A549 (cell line): ENCODE data around the gene ARFRP1. TPM values are rescaled to one million over a fixed set of nuclear protein-coding genes. Genes with fewer than 3 reads are reported as not detected.

ENCODE experiments used
- ATAC-seq, 2 experiments: fragments of 200-7000 bp in 1 of 2; fragments of >200 bp in 1 of 2; cut with Nextera tagmentation in 1 of 2; cut with Tn5 transposase in 1 of 2; 3 replicates each; pipeline versions ENCODE4 v1.8.0 to v1.9.1; 2018 to 2020; ENCODE audit warnings: mild to moderate bottlenecking in 1 of 2, moderate library complexity in 1 of 2
- CTCF ChIA-PET: fragments of 300-600 bp; sonication (Branson Sonifier 250); formaldehyde crosslinking; extraction: SDS; loops from one replicate; lab custom pipeline; 2021; ENCODE audit warnings: antibody characterized with exemption, inconsistent platforms; lab: Yijun Ruan, JAX
- POLR2A ChIA-PET: fragments of 350-600 bp; formaldehyde crosslinking; extraction: SDS; loops from one replicate; lab custom pipeline; 2021; ENCODE audit warnings: antibody characterized with exemption, inconsistent platforms; lab: Yijun Ruan, JAX
- DNase-seq, 2 experiments: peaks; one replicate each; pipeline versions ENCODE4 v3.0.0 to v3.0.0-alpha.2; 2011 to 2016; ENCODE audit warnings: low read depth in 1 of 2, low spot score in 1 of 2
- FAIRE-seq: peaks from 2 replicates; lab custom pipeline; 2011; peaks lifted over from hg19 to GRCh38; lab: Jason Lieb, UNC
- H3K27ac ChIP-seq, 2 experiments: fragments of >200 bp; sonication (Bioruptor Twin); formaldehyde crosslinking; 3 replicates each; pipeline ENCODE4 v1.5.1; 2016 to 2017
- H3K4me1 ChIP-seq: fragments of >200 bp; sonication (Bioruptor Twin); formaldehyde crosslinking; 3 replicates; pipeline ENCODE4 v1.6.1; 2016
- H3K4me2 ChIP-seq: fragments of >200 bp; sonication (Bioruptor Twin); formaldehyde crosslinking; 3 replicates; pipeline ENCODE4 v1.6.1; 2016
- H3K4me3 ChIP-seq: fragments of >200 bp; sonication (Bioruptor Twin); formaldehyde crosslinking; 3 replicates; pipeline ENCODE4 v1.5.1; 2016
- H3K9me3 ChIP-seq: fragments of >200 bp; sonication (Bioruptor Twin); formaldehyde crosslinking; 3 replicates; pipeline ENCODE4 v1.6.1; 2016
- EHF ChIP-seq: fragments of 250-450 bp; sonication (Bioruptor Pico); IDR thresholded peaks from 2 replicates; pipeline ENCODE4 v1.5.0; 2020; ENCODE audit warnings: mild to moderate bottlenecking
- EHMT2 ChIP-seq: fragments of 200-600 bp; sonication (generic); IDR thresholded peaks from 2 replicates; pipeline ENCODE4 v1.6.1; 2016; ENCODE audit warnings: antibody characterized with exemption, low read depth, mild to moderate bottlenecking, moderate library complexity
- ESRRA ChIP-seq: fragments of 150-350 bp; IDR thresholded peaks from 2 replicates; pipeline ENCODE4 v1.6.1; 2014; ENCODE audit warnings: mild to moderate bottlenecking, low read length, borderline replicate concordance
- HOXB5 ChIP-seq: fragments of 250-450 bp; sonication (Bioruptor Pico); IDR thresholded peaks from 2 replicates; pipeline ENCODE4 v1.5.0; 2020; ENCODE audit warnings: mild to moderate bottlenecking, moderate library complexity
- JUN ChIP-seq, 2 experiments: fragments of >200 bp; sonication (Bioruptor Twin); formaldehyde crosslinking; IDR thresholded peaks; 2 replicates in 1 of 2; 3 replicates in 1 of 2; pipeline ENCODE4 v1.6.1; 2016 to 2017
- MYC ChIP-seq: IDR thresholded peaks from 2 replicates; pipeline ENCODE4 v1.6.1; 2012; ENCODE audit warnings: mild to moderate bottlenecking, inconsistent platforms, low read length, improper control_type of control experiment, borderline replicate concordance
- NFE2L2 ChIP-seq: fragments of 150-350 bp; conservative IDR thresholded peaks from 2 replicates; pipeline ENCODE4 v1.6.1; 2014; ENCODE audit warnings: low read length
- PHF8 ChIP-seq: fragments of 200-600 bp; sonication (generic); IDR thresholded peaks from 2 replicates; pipeline ENCODE4 v1.6.1; 2016; ENCODE audit warnings: low read depth, mild to moderate bottlenecking, antibody characterized with exemption, moderate library complexity, borderline replicate concordance
- POLR2AphosphoS2 ChIP-seq: conservative IDR thresholded peaks from 2 replicates; pipeline ENCODE4 v1.6.1; 2012; ENCODE audit warnings: low read length, improper control_type of control experiment, inconsistent platforms
- RARB ChIP-seq: fragments of 250-450 bp; sonication (Bioruptor Pico); IDR thresholded peaks from 2 replicates; pipeline ENCODE4 v1.8.0; 2021; ENCODE audit warnings: mild to moderate bottlenecking, moderate library complexity
- RCOR1 ChIP-seq: fragments of 150-350 bp; IDR thresholded peaks from 2 replicates; pipeline ENCODE4 v1.6.1; 2014; ENCODE audit warnings: antibody characterized with exemption, low read length, low read depth
- RFX5 ChIP-seq: fragments of 450-650 bp; IDR thresholded peaks from 2 replicates; pipeline ENCODE4 v1.7.1; 2014; ENCODE audit warnings: antibody characterized with exemption, mild to moderate bottlenecking, moderate library complexity
- ZC3H11A ChIP-seq: fragments of 450-650 bp; IDR thresholded peaks from 2 replicates; pipeline ENCODE4 v1.6.1; 2014; ENCODE audit warnings: antibody characterized with exemption, mild to moderate bottlenecking
- ZFP36 ChIP-seq: fragments of 450-650 bp; IDR thresholded peaks from 2 replicates; pipeline ENCODE4 v1.6.1; 2014; ENCODE audit warnings: borderline replicate concordance; ENCODE audit not compliant: partially characterized antibody
- WGBS: methylation state at CpG from one replicate; pipeline ENCODE4 v1.1.6; 2017; ENCODE audit errors: missing lambda C conversion rate; 5-methylcytosine and 5-hydroxymethylcytosine counted together
- polyA plus RNA-seq, 4 experiments: library from polyadenylated mRNA; depleted of rRNA in 3 of 4; stranded (reverse); fragments of >200 nt; fragmentation: RNase III in 1 of 4; extraction: RNeasy Plus Mini Kit Qiagen cat#74134 plus additional on column Dnase treatment in 1 of 4; gene quantifications; 2 replicates in 3 of 4; 3 replicates in 1 of 4; pipeline ENCODE4 v1.2.3, GENCODE V29; 2011 to 2017
- TF ChIP-seq, protein P1 (sequence below): IDR thresholded peaks from 2 replicates; pipeline ENCODE4 v1.6.1; 2012
- TF ChIP-seq, protein P2 (sequence below): fragments of 150-350 bp; IDR thresholded peaks from 2 replicates; pipeline ENCODE4 v1.6.1; 2014; ENCODE audit warnings: low read depth, mild to moderate bottlenecking, low read length
- TF ChIP-seq, protein P3 (sequence below): IDR thresholded peaks from 2 replicates; pipeline ENCODE4 v1.6.1; 2012; ENCODE audit warnings: low read depth, borderline replicate concordance
- TF ChIP-seq, protein P4 (sequence below): fragments of 200-600 bp; sonication (generic); IDR thresholded peaks from 2 replicates; pipeline ENCODE4 v1.6.1; 2016; ENCODE audit warnings: antibody characterized with exemption, mild to moderate bottlenecking, moderate library complexity
- TF ChIP-seq, protein P5 (sequence below): IDR thresholded peaks from 2 replicates; pipeline ENCODE4 v1.6.1; 2012
- TF ChIP-seq, protein P6 (sequence below): fragments of >200 bp; sonication (Bioruptor Twin); formaldehyde crosslinking; IDR thresholded peaks from 3 replicates; pipeline ENCODE4 v1.6.1; 2016

Gene ARFRP1
- polyA plus RNA-seq, 2 of the 4 experiments (the other 2 are of a cell fraction): 25.1 to 29.7 TPM

DNA sequence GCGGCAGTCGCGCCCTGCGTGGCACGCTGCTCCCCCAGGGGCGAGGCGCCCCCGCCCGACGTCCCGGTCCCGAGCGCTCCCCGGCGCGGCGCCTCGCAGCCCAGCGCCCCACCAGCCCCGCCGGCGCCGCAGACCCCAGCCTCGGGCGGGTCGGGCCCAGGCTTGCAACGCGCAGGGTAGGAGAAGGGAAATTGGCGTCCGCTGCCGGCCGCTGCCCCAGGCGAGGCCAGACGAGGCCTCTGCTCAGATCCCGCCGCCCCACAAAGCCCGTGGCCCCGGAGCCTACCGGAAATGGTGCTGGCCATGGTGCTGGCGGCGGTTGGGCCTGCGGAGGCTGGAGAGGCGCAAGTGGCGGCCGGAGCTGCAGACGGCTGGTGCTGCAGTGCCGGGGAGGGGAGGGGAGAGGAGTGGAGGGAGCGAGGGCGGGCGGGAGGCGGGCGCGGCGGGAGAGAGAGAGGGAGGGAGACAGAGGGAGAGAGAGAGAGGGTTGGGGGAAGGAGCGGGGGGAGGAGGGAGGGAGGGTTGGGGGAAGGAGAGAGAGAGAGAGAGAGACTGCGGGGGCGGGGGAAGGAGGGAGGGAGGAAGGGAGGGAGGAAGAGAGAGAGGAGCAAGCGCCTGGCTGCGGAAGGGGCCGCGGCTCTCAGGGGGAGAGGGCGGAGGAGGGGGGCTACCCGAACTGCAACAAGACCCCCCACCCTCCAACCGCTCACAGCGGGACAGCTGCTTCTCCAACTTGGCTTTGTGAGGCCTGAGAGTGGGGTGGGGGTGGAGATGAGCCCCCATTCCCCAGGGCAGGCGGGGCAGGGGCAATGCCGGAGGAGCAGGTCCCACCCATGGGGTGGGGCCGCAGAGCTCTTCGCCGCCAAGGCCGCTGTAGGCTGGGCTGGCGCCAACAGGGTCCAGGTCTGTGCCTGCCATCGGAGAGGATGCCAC, 54.5 kb downstream of the ARFRP1 start, which contains the start of gene STMN3:
TSS of gene STMN3 (minus strand) at position 384 of the 933 bp plus-strand sequence. CDS start at position 305, 79 bp downstream.
- ATAC-seq: peak; percentile 67 to 71
- 11% methylated on average over 6 of the region's 73 CpGs for WGBS
- POLR2A ChIA-PET: no interaction called here
- Histone ChIP-seq H3K9me3 (no peaks in the 10 kb centered on the region), H3K4me2 (peak within 1 kb of the TSS; percentile 99), H3K4me3 (peak within 1 kb of the TSS; percentile 56), H3K4me1 (peaks cover 14% of the 10 kb centered on the region), H3K27ac (peak within 1 kb of the TSS in 1 of 2 experiments; percentile 70; a peak in 4 of 6 replicates)
- TF ChIP-seq, protein P1, sequence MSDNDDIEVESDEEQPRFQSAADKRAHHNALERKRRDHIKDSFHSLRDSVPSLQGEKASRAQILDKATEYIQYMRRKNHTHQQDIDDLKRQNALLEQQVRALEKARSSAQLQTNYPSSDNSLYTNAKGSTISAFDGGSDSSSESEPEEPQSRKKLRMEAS: peak; percentile 46; the same call in 1 of the 2 replicates
- no peak for TF ChIP-seq RFX5
- 0 out of 2 replicates have a peak, but pooled peaks have one; percentile 33 for TF ChIP-seq EHMT2
- no peak for TF ChIP-seq ZC3H11A
- TF ChIP-seq POLR2AphosphoS2: no peak
- TF ChIP-seq, protein P2, sequence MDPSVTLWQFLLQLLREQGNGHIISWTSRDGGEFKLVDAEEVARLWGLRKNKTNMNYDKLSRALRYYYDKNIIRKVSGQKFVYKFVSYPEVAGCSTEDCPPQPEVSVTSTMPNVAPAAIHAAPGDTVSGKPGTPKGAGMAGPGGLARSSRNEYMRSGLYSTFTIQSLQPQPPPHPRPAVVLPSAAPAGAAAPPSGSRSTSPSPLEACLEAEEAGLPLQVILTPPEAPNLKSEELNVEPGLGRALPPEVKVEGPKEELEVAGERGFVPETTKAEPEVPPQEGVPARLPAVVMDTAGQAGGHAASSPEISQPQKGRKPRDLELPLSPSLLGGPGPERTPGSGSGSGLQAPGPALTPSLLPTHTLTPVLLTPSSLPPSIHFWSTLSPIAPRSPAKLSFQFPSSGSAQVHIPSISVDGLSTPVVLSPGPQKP: no peak
- TF ChIP-seq, protein P3, sequence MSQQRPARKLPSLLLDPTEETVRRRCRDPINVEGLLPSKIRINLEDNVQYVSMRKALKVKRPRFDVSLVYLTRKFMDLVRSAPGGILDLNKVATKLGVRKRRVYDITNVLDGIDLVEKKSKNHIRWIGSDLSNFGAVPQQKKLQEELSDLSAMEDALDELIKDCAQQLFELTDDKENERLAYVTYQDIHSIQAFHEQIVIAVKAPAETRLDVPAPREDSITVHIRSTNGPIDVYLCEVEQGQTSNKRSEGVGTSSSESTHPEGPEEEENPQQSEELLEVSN: 0 out of 2 replicates have a peak, but pooled peaks have one; percentile 36
- TF ChIP-seq, protein P4, sequence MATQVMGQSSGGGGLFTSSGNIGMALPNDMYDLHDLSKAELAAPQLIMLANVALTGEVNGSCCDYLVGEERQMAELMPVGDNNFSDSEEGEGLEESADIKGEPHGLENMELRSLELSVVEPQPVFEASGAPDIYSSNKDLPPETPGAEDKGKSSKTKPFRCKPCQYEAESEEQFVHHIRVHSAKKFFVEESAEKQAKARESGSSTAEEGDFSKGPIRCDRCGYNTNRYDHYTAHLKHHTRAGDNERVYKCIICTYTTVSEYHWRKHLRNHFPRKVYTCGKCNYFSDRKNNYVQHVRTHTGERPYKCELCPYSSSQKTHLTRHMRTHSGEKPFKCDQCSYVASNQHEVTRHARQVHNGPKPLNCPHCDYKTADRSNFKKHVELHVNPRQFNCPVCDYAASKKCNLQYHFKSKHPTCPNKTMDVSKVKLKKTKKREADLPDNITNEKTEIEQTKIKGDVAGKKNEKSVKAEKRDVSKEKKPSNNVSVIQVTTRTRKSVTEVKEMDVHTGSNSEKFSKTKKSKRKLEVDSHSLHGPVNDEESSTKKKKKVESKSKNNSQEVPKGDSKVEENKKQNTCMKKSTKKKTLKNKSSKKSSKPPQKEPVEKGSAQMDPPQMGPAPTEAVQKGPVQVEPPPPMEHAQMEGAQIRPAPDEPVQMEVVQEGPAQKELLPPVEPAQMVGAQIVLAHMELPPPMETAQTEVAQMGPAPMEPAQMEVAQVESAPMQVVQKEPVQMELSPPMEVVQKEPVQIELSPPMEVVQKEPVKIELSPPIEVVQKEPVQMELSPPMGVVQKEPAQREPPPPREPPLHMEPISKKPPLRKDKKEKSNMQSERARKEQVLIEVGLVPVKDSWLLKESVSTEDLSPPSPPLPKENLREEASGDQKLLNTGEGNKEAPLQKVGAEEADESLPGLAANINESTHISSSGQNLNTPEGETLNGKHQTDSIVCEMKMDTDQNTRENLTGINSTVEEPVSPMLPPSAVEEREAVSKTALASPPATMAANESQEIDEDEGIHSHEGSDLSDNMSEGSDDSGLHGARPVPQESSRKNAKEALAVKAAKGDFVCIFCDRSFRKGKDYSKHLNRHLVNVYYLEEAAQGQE: peak; percentile 94
- no peak for TF ChIP-seq ESRRA
- CTCF ChIA-PET: interaction anchor here (0.6 kb wide), 1 partner anchor 11 kb away, joined by 3 read pairs; no protein-coding TSS in a partner anchor
- peak; percentile 74 to 76 for DNase-seq
- FAIRE-seq: no peak

DNA sequence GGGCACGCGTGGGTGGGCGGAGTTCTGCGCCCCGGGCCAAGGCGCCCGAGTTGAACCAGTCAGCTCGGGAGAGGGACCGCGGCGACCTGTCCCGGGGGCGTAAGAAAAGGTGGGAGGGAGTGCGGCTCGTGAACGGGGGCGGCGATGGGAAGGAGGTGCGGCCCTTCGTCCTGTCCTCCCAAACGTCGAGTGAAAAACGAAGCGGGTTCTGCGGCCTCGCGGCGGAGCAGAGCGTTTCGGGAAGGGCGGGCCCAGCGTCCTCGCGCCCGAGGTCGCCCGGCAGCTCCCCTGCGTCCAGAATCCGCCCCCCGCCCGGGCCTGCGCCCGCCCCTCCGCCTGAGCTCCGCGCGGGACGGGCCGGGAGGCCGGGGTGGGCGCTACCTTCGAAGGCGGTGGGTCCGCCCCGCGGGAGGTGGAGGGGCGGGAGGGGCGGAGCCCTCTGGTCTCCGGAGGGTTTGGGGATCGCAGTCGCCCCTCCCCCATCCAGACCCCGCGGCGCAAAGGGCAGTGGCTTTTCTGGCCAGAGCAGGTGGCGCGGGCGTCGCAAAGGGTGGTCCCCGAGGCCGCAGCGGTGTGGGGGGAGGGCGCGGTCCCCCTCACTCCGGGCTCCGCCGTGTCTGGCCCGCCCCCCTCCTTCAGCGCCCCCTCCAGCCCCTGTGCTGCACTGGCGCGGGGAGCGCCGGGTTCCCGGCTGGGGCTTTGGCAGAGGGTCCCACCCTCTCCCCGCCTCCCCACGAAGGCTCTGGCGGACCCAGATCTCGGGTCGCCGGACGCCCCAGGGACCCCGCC, 55.4 kb downstream of the ARFRP1 start:
- FAIRE-seq: no peak
- Histone ChIP-seq H3K4me3 (peak overlapping the region; percentile 56), H3K9me3 (no peaks in the 10 kb centered on the region), H3K4me1 (peaks cover 14% of the 10 kb centered on the region), H3K27ac (peak overlapping the region in 1 of 2 experiments; percentile 70; a peak in 4 of 6 replicates), H3K4me2 (peak overlapping the region; percentile 99)
- ChIA-PET CTCF (interaction anchor here (0.8 kb wide), 1 partner anchor 322 kb away, joined by 3 read pairs; no protein-coding TSS in a partner anchor), POLR2A (interaction anchor here (2.2 kb wide), 1 partner anchor 10 kb away, joined by 7 read pairs; no protein-coding TSS in a partner anchor)
- ATAC-seq: peak in 1 of 2 experiments; percentile 13; a peak in 2 of 6 replicates
- WGBS: 16% methylated on average over 37 of the region's 91 CpGs
- no peak for DNase-seq
- TF ChIP-seq, protein P5, sequence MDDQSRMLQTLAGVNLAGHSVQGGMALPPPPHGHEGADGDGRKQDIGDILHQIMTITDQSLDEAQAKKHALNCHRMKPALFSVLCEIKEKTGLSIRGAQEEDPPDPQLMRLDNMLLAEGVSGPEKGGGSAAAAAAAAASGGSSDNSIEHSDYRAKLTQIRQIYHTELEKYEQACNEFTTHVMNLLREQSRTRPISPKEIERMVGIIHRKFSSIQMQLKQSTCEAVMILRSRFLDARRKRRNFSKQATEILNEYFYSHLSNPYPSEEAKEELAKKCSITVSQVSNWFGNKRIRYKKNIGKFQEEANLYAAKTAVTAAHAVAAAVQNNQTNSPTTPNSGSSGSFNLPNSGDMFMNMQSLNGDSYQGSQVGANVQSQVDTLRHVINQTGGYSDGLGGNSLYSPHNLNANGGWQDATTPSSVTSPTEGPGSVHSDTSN: no peak
- no peak for TF ChIP-seq HOXB5 (CRISPR knock-in tag)
- TF ChIP-seq JUN (IDR thresholded peaks at IDR 0.05): no peak
- TF ChIP-seq EHF: no peak
- no peak for TF ChIP-seq EHMT2
- no peak for TF ChIP-seq NFE2L2
- TF ChIP-seq PHF8: no peak
- TF ChIP-seq RCOR1: no peak
- no peak for TF ChIP-seq ZFP36
- TF ChIP-seq, protein P2: no peak
- no peak for TF ChIP-seq MYC
- no peak for TF ChIP-seq RARB
- TF ChIP-seq, protein P6, sequence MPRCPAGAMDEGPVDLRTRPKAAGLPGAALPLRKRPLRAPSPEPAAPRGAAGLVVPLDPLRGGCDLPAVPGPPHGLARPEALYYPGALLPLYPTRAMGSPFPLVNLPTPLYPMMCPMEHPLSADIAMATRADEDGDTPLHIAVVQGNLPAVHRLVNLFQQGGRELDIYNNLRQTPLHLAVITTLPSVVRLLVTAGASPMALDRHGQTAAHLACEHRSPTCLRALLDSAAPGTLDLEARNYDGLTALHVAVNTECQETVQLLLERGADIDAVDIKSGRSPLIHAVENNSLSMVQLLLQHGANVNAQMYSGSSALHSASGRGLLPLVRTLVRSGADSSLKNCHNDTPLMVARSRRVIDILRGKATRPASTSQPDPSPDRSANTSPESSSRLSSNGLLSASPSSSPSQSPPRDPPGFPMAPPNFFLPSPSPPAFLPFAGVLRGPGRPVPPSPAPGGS: no peak
